ENCODE data around the gene RNF167.

- TF ChIP-seq, protein P1, sequence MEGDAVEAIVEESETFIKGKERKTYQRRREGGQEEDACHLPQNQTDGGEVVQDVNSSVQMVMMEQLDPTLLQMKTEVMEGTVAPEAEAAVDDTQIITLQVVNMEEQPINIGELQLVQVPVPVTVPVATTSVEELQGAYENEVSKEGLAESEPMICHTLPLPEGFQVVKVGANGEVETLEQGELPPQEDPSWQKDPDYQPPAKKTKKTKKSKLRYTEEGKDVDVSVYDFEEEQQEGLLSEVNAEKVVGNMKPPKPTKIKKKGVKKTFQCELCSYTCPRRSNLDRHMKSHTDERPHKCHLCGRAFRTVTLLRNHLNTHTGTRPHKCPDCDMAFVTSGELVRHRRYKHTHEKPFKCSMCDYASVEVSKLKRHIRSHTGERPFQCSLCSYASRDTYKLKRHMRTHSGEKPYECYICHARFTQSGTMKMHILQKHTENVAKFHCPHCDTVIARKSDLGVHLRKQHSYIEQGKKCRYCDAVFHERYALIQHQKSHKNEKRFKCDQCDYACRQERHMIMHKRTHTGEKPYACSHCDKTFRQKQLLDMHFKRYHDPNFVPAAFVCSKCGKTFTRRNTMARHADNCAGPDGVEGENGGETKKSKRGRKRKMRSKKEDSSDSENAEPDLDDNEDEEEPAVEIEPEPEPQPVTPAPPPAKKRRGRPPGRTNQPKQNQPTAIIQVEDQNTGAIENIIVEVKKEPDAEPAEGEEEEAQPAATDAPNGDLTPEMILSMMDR (IDR thresholded peaks at IDR 0.05): no peak
- no peak for TF ChIP-seq POLR2A (IDR thresholded peaks at IDR 0.05)
These were observed 7.3 kb upstream of the RNF167 start for GRCh38 chr17:4932756-4933155.
